Right cardiac atrium (tissue), 5 donors: ENCODE results near the gene PLEKHD1. TPM values are rescaled to one million over a fixed set of nuclear protein-coding genes. Genes with fewer than 3 reads are reported as not detected.
A peak's percentile ranks its signal among the peaks of the same experiment; 100 is the strongest.

Experiments
- ATAC-seq, 2 donors: fragments of 200-7000 bp; cut with Tn5 transposase; one replicate each; pipeline versions ENCODE4 v1.8.0 to v1.9.1; 2020; ENCODE audit warnings: moderate library complexity in 2 of 2, mild to moderate bottlenecking in 1 of 2
- DNase-seq, 3 donors: peaks; one replicate each; pipeline ENCODE4 v3.0.0-alpha.2; 2020
- H3K27ac ChIP-seq: one replicate; pipeline ENCODE4 v1.5.1; 2013; ENCODE audit warnings: mild to moderate bottlenecking, low read length, control low read depth, moderate library complexity
- H3K27me3 ChIP-seq: one replicate; pipeline ENCODE4 v1.6.1; 2013; ENCODE audit not compliant: control insufficient read depth, insufficient read depth
- H3K4me1 ChIP-seq: one replicate; pipeline ENCODE4 v1.6.1; 2013; ENCODE audit warnings: low read length; ENCODE audit not compliant: control insufficient read depth, insufficient read depth
- H3K4me3 ChIP-seq: one replicate; pipeline ENCODE4 v1.5.1; 2013; ENCODE audit warnings: low read length, control low read depth
- H3K9me3 ChIP-seq: one replicate; pipeline ENCODE4 v1.6.1; 2013; ENCODE audit warnings: low read length; ENCODE audit not compliant: control insufficient read depth
- WGBS: extraction: QIAGEN DNeasy Blood & Tissue Kit; methylation state at CpG from one replicate; pipeline ENCODE4 v1.1.7; 2013; 5-methylcytosine and 5-hydroxymethylcytosine counted together
- intact Hi-C, 4 donors: fragments of 100-400 bp; cut with DNase I; formaldehyde crosslinking; loops; one replicate each; pipeline versions ENCODE4 v1.11.0 to v1.14.0; 2022 to 2023
- polyA plus RNA-seq: library from polyadenylated mRNA; stranded (reverse); fragments of 200-250 nt; gene quantifications from one replicate; pipeline ENCODE4 v1.2.3, GENCODE V29; 2013
- total RNA-seq, 4 donors: library from RNA; stranded (reverse); fragmentation: NEBNext Ultra II Directional; extraction: Animal tissue kit (Norgen Biotek cat#: 25700); gene quantifications; one replicate each; pipeline ENCODE4 v1.2.1, GENCODE V29; 2021
- donor health status: healthy with polysubstance abuse.
- donor health status: DM: no; HTN: yes; CAD: no.
- donor health status: DM: no; HTN: no; CAD: no.
- donor health status: DM: no; HTN: yes; CAD: no; lungs with severe emphysema.
- donor health status: DM: yes; HTN: yes; CAD: no.

The PLEKHD1 gene
- total and polyA plus RNA-seq, 5 donors: 0.06 to 0.20 (median 0.08) TPM

GRCh38 chr14:69481815-69482568, 2.5 kb upstream of the PLEKHD1 start:
- intact Hi-C loops: no loop called here
- Histone ChIP-seq H3K4me3 (no peak overlapping the region), H3K4me1 (no peaks in the 10 kb centered on the region), H3K27me3 (no peaks in the 10 kb centered on the region), H3K27ac (no peak overlapping the region), H3K9me3 (no peaks in the 10 kb centered on the region)
- no peak for DNase-seq
- no peak for ATAC-seq
- 84% methylated on average over 5 of the region's 5 CpGs for WGBS

- Histone ChIP-seq H3K9me3 (no peaks in the 10 kb centered on the region), H3K27ac (no peak overlapping the region), H3K27me3 (no peaks in the 10 kb centered on the region), H3K4me1 (no peaks in the 10 kb centered on the region), H3K4me3 (peak overlapping the region; percentile 33)
- DNase-seq (peak; percentile 46 to 71 (median 64)), ATAC-seq (peak; percentile 59 to 69)
- intact Hi-C loops: no loop called here
- WGBS: 2% methylated on average over 54 of the region's 54 CpGs
Observed at GRCh38 chr14:69483765-69484443, 624 bp upstream of the PLEKHD1 start.

- H3K9me3 ChIP-seq: no peaks in the 10 kb centered on the region
- intact Hi-C loops: no loop called here
- H3K27me3 ChIP-seq: no peaks in the 10 kb centered on the region
- no peak overlapping the region for H3K4me3 ChIP-seq
- H3K4me1 ChIP-seq: no peaks in the 10 kb centered on the region
- no peak for DNase-seq
- H3K27ac ChIP-seq: no peak overlapping the region
- no peak for ATAC-seq
- WGBS: 60% methylated on average over 11 of the region's 11 CpGs
Observed at GRCh38 chr14:69485315-69485660, 760 bp downstream of the PLEKHD1 start.

DNA sequence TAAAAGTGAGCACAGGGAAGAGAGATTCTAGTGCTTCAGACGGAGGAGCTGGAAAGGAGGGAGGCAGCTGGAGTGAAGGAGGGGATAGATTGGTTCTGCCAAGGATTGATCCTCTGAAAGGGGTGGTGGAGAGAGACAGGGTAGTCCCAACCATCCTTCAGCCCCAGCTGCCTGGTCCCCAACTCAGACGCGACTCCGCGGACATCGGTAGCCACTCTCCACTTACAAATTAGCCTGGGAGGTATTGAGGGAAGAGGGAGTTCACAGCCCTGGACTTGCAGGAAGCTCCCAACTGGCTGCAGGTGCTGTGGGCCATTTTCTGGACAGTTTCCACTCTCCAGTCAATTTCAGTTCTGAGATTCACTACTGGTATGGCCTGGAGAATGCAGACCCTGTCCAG, 1.2 kb downstream of the PLEKHD1 start:
- Histone ChIP-seq H3K4me3 (no peak overlapping the region), H3K27ac (no peak overlapping the region), H3K27me3 (no peaks in the 10 kb centered on the region), H3K4me1 (no peaks in the 10 kb centered on the region), H3K9me3 (no peaks in the 10 kb centered on the region)
- ATAC-seq (no peak), DNase-seq (no peak)
- intact Hi-C loops: no loop called here
- WGBS: 84% methylated on average over 6 of the region's 6 CpGs

DNA sequence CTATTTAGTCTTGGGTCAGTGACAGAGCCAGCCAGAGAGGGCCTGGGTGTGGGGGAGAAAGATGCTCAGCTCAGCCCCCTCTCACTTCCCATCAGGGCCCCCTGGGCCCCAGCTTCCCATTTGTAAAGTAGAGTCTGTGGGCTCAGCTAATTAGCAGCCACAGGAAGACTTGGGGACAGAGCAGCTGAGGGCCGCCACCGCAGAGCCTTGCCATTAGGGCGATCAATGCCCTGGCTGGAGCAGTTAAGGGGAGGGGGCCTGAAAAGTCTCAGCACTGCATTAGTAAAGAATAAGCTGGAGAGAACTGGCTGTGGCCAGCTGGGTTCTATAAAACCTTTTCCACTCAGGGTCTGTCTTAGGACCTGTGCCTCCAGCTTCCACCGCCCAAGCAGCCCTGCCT, 2.7 kb downstream of the PLEKHD1 start:
- DNase-seq (no peak), ATAC-seq (no peak)
- no peaks in the 10 kb centered on the region for H3K27me3 ChIP-seq
- H3K27ac ChIP-seq: no peak overlapping the region
- 94% methylated on average over 4 of the region's 4 CpGs for WGBS
- no peaks in the 10 kb centered on the region for H3K4me1 ChIP-seq
- intact Hi-C loops: no loop called here
- H3K4me3 ChIP-seq: no peak overlapping the region
- no peaks in the 10 kb centered on the region for H3K9me3 ChIP-seq

DNA sequence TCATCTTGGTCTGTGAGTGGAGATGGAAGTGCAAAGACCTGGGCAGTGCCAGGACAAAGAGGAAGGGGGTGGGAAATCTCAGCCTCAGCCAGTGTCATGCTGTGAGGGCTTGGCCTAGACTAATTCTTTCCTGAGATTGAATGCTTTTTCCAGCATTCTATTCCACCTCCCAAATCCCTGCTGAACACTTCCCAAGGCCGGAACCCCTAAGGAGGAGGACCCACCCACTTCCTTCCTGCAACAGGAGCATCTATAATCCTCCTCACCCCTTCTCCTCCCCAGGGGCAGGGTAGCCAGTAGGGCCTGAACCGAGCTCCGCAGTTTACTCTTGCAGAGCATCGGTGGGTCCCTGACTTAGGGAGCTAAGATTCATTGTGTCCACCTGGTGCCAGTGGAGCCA, 3.2 kb downstream of the PLEKHD1 start:
- Histone ChIP-seq H3K4me1 (no peaks in the 10 kb centered on the region), H3K9me3 (no peaks in the 10 kb centered on the region), H3K27ac (no peak overlapping the region), H3K4me3 (no peak overlapping the region), H3K27me3 (no peaks in the 10 kb centered on the region)
- DNase-seq (no peak), ATAC-seq (no peak)
- intact Hi-C loops: no loop called here
- 66% methylated on average over 4 of the region's 4 CpGs for WGBS

DNA sequence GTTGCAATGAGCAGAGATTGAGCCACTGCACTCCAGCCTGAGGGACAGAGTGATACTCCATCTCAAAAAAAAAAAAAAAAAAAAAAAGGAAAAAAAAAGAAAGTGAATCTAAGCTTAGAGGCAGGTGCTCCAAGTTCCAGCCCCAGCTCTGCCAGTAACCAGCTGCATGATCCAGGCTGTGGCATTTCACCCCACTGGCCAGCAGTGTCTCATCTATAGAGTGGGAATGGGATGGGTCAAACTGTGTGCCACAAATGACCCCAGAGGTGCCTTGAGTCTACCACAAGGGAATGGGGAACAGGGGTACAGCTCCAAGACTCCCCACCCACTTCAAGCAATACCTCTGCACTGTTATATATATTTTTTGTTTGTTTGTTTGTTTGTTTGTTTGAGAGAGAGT, 5.0 kb downstream of the PLEKHD1 start:
- Histone ChIP-seq H3K27ac (no peak overlapping the region), H3K27me3 (no peaks in the 10 kb centered on the region), H3K9me3 (no peaks in the 10 kb centered on the region), H3K4me1 (no peaks in the 10 kb centered on the region), H3K4me3 (no peak overlapping the region)
- intact Hi-C loops: no loop called here
- ATAC-seq: no peak
- no peak for DNase-seq

- no peak for ATAC-seq
- 81% methylated on average over 7 of the region's 7 CpGs for WGBS
Observed at GRCh38 chr14:69490219-69490918, 5.8 kb downstream of the PLEKHD1 start.

GRCh38 chr14:69491193-69491592, 6.7 kb downstream of the PLEKHD1 start:
- Histone ChIP-seq H3K27ac (no peak overlapping the region), H3K9me3 (no peaks in the 10 kb centered on the region), H3K4me3 (no peak overlapping the region), H3K4me1 (no peaks in the 10 kb centered on the region), H3K27me3 (no peaks in the 10 kb centered on the region)
- intact Hi-C loops: no loop called here
- ATAC-seq: no peak
- WGBS: 83% methylated on average over 3 of the region's 3 CpGs
- DNase-seq: no peak

More at GRCh38 chr14:69490219-69490918, 5.8 kb downstream of the PLEKHD1 start:
- no peaks in the 10 kb centered on the region for H3K4me1 ChIP-seq
- intact Hi-C loops: no loop called here
- no peak for DNase-seq
- no peak overlapping the region for H3K27ac ChIP-seq
- H3K4me3 ChIP-seq: no peak overlapping the region
- no peaks in the 10 kb centered on the region for H3K27me3 ChIP-seq
- no peaks in the 10 kb centered on the region for H3K9me3 ChIP-seq

GRCh38 chr14:69493038-69493437, 8.5 kb downstream of the PLEKHD1 start:
- DNase-seq: no peak
- Histone ChIP-seq H3K27ac (no peak overlapping the region), H3K27me3 (no peaks in the 10 kb centered on the region), H3K4me1 (no peaks in the 10 kb centered on the region), H3K9me3 (no peaks in the 10 kb centered on the region), H3K4me3 (no peak overlapping the region)
- intact Hi-C loops: no loop called here
- ATAC-seq: no peak
- WGBS: 68% methylated on average over 4 of the region's 4 CpGs

DNA sequence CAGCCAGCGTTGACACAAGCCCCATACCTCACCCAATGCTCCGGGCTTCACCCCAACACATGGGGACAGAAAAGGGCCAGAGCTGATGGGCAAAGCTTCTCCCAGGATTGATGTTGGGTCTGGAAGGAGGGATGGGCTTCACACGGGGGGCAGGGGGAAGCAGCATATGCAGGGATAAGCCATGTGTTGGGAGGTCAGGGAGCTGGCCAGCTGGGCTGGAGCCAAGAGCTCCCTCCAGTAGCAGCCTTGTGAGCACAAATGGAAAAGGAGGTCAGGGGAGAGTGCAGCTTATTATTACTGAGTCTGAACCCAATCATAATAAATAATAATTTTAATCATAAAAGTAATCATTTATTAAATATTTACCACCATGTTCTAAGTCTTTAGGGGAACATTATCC, 9.3 kb downstream of the PLEKHD1 start:
- no peak overlapping the region for H3K4me3 ChIP-seq
- WGBS: 60% methylated on average over 3 of the region's 3 CpGs
- ATAC-seq (no peak), DNase-seq (no peak)
- H3K9me3 ChIP-seq: no peaks in the 10 kb centered on the region
- intact Hi-C loops: no loop called here
- H3K27me3 ChIP-seq: no peaks in the 10 kb centered on the region
- no peak overlapping the region for H3K27ac ChIP-seq
- H3K4me1 ChIP-seq: no peaks in the 10 kb centered on the region
